ENCODE measurements around the gene FUZ. TPM values are rescaled to one million over a fixed set of nuclear protein-coding genes. Genes with fewer than 3 reads are reported as not detected.

Gene FUZ
- total and polyA plus RNA-seq, 2 of the 8 experiments (the other 6 are each of a cell fraction or from before 2014, with no cell fraction given) = 28.4 to 33.9 TPM

GRCh38 chr19:49818649-49819370 is 5.7 kb upstream of the FUZ start (continued):
- TF ChIP-seq CHD7 (IDR thresholded peaks at IDR 0.05; ENCODE audit: insufficient replicate concordance, low read length) (no peak), SUZ12 (IDR thresholded peaks at IDR 0.05; ENCODE audit: low read length) (no peak), RXRA (IDR thresholded peaks at IDR 0.05; ENCODE audit: insufficient read depth, low read depth, low read length) (no peak), RAD21 (IDR thresholded peaks at IDR 0.05 in 1 of 2, conservative IDR thresholded peaks at IDR 0.05 in 1 of 2; ENCODE audit: low read depth in 2 of 2, low read length in 2 of 2) (no peak), POU5F1 (IDR thresholded peaks at IDR 0.05; ENCODE audit: low read depth, low read length) (no peak), GTF2F1 (IDR thresholded peaks at IDR 0.05; ENCODE audit: borderline replicate concordance, low read depth, low read length) (no peak), RNF2 (IDR thresholded peaks at IDR 0.05; ENCODE audit: borderline replicate concordance, low read depth, low read length, missing control alignments, poor library complexity, severe bottlenecking) (no peak), JUND (IDR thresholded peaks at IDR 0.05; ENCODE audit: low read length) (no peak), JUN (IDR thresholded peaks at IDR 0.05; ENCODE audit: low read depth, low read length) (no peak)

All from H1 (cell line).